Stimulated activated CD8-positive, alpha-beta memory T cell treated with anti-CD3 and anti-CD28 coated beads, Interleukin-7, amount 100 ng/mL, for 48 hours (primary cell): Measurements from ENCODE around the gene KIF26B.

Source experiments
- DNase-seq, 2 donors: peaks; one replicate each; pipeline ENCODE4 v3.0.0-alpha.2; 2020; ENCODE audit warnings: low read depth in 1 of 2; ENCODE audit errors: extremely low read depth in 1 of 2

KIF26B gene

DNA sequence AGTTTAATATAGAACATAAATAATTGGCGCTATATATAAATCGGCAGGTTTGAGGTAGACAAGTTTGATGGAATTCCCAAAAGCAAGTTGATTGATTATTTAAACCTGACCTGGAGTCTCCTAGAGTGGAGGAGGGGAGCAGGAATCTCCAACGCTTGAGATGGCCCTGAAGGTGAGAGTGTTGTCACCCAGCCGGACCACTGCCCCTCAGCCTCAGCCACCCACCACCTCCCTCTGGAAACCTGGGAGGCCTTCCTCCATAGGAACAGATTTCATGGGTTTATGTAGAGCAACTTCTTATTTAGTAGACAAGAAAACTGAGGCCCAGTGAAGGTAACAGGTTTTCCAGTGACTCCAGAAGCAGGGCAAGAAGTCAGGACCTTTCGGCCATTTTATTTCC lies 389.5 kb downstream of the KIF26B start:
- DNase-seq, result no peak

DNA sequence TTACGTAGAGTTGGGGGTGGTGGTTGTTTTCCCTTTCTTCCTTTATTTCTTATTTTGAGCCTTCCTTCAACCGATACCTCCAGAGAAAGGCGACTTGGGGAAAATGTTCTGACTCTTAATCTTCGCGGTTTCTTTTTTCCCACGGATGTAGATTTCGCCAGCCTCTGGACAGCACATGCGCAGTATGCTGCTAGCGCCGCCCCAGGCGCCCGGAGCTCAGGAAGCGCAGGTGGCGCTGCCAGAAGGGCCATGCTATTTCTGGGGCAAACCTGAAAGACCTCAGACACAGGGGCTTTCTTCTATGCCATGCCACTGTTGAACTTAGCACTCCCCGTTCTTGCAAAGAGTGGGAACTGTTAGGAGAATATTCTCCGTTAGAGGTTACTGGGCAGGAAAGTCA lies 392.1 kb downstream of the KIF26B start:
- DNase-seq, result no peak

DNA sequence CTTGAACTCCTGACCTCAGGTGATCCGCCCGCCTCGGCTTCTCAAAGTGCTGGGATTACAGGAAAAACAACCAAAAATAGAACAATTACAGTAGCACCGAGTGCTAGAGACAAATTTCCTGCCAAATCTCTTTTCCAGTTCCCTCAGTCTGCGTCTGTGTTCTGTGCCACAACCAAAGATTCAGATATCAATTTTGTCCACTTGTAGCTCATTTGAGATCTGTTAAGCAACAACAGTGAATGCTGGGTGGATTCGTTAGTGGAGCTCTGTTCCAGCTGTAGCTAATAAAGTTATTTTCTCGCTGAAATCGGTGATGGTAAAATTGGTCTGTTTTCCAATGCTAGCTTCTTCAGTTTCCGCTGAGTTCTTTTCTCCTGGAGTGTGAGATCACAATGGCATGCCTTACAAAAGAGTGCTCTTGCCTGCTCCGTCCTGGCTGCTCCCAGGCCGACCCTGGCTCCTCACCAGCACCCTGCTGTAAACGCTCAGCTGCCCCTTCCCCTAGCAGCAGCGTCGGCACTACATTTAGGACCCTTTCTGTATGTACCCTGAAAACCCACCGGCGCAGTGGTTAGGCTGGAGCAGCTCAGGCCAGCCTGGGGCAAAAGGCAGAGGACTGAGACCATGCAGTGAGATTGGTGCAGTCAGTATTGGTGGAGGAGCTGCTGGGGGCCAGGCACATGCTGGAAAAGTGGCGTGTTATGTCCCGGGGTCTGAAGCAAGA lies 395.4 kb downstream of the KIF26B start:
- no peak for DNase-seq

DNA sequence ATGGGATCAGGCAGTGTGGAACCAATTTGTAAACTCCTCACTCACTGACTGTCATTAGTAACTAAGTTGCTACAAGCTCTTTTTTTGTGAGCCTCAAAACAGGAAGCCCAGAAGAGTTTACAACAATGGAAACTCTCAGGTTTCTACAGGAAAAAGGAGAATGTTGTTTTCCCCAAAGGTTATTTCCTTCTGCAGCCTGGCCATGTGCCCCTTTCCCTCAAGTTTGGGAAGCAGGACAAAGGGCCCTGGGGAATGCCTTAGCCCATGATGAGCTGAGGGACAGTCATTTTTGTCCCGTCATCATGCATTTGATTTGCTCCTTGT lies 395.9 kb downstream of the KIF26B start:
- DNase-seq, result no peak

DNA sequence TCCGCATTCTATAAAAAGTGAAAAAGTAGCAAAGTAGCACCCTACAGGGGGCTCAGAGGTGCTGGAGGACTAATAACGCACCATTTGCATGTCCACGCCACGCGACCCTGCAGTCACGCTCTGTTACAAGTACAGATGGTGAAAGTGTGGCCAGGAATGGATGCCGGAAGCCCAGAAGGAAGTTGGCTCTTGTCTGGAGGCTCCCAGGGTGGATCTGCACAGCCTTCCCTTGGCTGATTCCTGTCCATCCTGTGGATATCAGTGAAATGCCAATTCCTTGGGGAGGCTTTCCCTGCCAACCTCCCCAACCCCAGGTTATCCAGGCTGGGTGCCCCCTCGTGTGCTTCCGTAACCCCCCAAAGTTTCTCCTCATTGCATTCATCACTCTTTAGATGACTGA lies 396.8 kb downstream of the KIF26B start:
- no peak for DNase-seq

DNA sequence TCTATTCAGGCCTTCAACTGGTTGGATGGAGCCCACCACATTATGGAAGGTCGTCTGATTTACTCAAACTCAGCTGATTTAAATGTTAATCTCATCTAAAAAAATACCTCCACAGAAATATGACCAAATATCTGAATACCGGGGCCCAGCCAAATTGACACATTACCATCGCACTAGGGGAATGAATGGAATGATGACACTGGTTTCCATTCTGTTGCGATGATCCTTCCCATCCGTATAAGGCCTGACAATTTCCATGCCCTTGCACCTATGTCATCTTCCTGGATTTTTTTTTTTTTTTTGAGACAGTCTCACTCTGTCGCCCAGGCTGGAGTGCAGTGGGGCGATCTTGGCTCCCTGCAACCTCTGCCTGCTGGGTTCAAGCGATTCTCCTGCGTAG lies 397.5 kb downstream of the KIF26B start:
- DNase-seq, result no peak

DNA sequence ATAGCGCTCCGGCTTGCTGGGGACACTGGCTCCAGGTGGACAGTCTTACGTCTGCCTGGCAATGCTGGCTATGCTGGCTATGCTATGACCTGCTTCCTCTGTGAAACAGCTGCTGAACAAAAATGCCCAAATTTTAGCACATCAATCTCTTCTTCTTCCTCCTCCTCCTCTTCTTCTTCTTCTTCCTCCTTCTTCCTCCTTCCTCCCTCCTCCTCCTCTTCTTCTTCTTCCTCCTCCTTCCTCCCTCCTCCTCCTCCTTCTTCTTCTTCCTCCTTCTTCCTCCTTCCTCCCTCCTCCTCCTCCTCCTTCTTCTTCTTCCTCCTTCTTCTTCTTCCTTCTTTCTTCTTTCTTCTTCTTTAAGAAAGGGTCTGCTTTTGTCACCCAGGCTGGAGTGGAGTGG lies 401.3 kb downstream of the KIF26B start:
- no peak for DNase-seq

DNA sequence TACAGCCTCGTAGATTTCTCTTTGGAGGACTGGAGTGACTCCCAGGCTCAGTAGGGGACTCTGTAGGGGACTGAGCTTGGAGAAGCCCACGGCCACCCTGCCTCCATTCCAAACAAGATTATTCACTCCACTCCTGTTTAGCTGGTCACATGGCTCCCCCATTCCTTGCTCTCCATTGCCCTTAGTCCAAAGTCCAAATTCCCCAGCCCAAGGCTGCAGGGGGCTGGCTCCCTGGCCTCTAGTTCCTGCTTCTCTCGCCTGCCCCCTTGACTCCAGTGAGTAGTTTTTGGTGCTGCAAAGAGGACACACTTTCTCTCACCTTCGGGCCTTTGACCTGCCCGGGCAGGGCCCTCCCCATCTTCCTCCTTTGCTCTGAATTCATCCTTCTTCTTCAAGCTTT lies 403.3 kb downstream of the KIF26B start:
- DNase-seq, result no peak

DNA sequence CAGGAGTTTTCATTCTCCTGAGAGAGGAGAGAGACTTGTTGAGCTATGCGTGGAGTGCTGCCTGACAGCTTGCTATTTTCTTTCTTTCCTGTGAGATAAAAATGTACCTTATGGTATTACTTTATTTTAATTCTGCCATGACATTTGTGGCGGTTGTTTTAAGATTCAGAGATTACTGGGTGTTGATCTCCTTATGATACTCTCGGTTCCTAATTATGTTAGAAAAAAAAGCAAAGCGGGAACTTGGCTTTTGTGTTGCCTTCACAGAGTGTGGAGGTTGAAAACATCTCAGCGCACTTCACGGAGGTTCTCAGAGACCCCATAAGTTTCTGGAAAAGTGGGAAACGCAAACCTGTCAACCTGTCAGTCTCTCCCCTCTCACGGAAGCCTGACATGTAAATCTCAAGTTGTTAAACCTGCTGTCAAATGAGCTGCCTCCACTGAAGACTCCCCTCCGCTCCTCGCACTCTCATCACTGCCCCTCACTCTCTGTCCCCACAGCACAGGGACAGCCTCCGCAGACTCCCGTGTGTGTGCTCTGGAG lies 405.6 kb downstream of the KIF26B start:
- no peak for DNase-seq

DNA sequence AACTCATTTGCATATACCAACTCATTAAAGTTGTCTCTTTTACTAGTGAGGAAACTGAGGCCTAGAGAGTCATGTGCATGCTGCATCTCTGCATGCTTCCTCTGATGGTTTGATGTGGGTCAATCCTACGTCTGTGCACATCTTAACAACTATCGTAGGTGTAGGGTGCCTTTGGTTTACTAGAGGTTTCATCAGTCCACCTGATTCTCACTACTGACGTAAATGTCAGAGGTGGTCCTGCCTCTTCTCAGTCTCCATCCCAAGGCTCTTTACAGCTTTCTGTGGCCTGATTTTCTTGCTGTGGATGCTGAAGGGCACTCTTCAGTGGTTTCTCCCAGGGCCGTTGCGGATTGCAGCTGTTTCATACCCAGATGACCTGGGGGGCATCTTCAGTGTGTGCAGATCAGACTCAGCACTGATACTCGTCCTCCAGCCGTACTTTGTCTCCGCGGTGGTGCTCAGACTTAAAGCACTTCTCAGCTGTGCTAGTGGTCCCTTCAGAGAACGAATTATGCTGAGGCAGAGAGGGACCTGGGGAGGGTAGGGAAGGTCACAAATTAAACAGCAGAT lies 407.0 kb downstream of the KIF26B start:
- no peak for DNase-seq

DNA sequence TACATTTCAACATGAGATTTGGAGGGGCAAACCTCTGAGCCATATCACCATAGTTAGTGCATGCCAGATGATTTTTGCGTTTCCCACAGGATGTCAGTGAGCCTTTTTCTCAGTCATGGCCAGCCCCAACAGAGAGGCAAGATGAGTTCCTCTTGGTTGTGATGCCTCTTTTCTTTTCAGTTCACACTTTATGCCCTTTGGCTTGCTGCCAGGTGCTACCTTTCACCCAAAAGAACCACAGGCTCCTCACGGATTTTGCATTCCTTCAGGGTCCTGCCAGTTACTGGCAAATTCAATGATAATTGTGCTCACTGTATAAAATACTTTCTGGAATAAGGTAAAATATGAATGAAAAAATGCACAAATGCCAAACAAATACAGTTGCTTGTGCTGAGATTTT lies 411.3 kb downstream of the KIF26B start:
- no peak for DNase-seq

DNA sequence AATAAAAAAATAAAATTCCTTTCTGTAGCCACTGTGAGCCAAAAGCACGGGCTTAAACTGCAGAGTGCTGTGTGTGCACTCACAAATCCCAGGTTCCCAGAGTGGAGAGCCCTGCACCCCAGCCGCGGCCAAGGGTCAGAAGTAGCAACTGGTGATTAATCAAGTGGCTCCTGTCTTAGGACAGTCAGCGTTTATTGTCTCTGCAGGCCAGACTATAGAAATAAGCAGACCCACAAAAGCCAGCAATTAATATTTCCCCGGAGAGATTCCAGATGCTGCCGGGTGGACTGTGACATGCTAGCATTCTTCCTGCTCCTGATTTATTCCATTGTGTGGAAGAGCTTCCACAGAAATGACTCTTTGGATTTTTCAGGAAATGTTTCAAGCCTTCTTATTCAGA lies 412.2 kb downstream of the KIF26B start:
- no peak for DNase-seq

DNA sequence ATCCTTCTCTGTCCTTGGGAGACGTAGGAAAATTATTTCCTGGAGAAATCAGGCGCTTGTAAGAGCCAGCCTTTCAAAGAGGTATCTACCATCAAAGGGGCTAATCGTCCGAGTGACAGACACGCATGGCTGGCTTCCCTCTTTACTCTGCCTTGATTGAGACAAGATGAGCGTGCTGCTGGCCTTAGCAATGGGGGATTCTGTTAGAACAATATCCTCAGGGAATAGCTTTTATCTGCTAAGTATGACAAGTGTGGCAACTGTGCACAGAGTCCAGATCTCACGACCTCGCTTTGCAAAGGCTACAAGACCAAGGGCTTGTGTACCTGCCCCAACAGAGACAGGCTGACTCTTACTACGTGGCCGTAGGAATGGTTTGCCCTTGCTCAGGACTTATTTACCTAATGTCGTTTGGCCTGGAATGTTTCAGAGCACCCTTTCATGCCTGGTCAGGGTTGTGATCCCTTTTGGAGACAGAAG lies 417.1 kb downstream of the KIF26B start:
- DNase-seq, result no peak

DNA sequence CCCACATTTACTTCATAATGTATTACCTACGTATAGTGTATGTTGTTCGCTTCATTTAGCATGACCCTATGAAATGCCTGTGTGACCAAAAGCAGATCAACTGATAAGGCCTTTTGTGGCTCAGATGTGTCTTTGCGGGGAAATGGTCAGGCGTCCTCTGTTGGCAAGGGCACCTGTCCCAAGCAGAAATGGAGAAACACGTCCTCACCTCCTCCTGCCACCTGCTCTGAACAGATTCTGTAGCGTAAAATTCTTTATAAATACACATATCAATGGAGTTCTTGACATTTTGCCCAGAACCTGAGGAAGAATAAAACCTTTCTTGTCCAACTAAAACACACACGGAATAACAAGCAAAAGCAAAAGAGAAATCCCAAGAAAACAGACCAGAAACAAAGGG lies 417.9 kb downstream of the KIF26B start:
- no peak for DNase-seq

DNA sequence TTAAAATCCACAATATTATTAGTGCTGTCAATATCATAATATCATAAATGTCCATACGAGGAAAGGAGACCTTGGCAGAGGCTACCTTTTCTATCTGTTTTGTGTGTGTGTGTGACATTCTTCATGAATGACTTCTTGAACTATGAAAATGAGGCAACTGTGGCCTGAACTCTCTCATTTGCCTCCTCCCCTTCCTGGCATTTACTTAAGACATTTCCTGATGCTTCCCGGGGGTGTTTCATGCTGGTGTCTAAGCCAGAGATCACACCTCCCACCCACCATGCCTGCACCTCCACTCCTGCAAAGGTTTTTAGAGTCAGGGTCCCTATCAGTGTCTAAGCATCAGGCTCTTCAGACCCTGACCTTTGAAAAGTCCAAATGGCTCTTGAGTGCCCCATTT lies 420.9 kb downstream of the KIF26B start:
- DNase-seq, result no peak

DNA sequence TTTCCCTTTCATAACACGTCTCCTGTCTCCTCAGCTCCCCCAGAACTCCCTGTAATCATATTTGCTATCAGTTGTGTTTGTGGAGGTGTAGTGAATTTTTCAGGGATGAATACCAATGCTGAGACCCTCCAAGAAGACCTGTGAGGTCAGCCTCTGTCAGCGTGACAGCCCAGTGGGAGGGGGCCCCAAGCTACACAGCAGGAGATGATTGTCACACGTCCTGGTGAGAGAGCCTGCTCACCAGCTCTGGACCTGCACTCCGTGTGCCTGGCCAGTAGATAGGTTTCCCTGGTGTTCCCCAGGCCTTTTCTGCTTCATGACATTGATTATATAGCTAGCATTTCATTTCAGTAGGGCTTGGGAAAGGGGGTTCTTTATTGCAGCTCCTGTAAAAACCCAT lies 421.5 kb downstream of the KIF26B start:
- DNase-seq, result no peak

DNA sequence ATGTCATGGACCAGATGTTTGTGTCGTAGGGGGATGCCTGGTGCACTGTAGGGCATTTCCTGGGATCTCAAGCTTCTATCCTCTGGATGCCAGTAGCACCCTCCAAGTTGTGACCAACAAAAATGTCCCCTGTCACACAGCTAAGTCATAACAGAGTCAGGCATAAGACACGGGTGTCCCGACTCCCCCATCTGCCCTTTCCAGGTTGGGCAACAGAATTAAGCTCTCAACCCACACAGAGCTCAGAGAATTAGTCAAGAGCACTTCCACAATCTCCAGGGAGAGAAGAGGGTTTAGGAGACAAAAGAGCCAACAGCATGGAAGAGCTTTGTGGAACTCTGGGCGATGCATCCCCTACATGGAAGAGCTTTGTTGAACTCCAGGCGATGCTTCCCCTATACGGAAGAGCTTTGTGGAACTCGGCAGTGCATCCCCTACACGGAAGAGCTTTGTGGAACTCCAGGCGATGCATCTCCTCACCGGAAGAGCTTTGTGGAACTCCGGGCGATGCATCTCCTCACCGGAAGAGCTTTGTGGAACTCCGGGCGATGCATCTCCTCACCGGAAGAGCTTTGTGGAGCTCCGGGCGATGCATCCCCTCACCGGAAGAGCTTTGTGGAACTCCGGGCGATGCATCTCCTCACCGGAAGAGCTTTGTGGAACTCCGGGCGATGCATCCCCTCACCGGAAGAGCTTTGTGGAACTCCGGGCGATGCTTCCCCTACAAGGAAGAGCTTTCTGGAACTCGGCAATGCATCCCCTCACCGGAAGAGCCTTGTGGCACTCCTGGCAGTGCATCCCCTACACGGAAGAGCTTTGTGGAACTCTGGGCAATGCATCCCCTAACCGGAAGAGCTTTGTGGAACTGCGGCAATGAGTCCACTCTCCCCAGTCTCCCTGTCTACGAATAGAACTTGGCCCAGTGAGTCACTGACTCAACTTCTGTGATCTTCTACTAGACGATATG lies 422.7 kb downstream of the KIF26B start:
- no peak for DNase-seq

DNA sequence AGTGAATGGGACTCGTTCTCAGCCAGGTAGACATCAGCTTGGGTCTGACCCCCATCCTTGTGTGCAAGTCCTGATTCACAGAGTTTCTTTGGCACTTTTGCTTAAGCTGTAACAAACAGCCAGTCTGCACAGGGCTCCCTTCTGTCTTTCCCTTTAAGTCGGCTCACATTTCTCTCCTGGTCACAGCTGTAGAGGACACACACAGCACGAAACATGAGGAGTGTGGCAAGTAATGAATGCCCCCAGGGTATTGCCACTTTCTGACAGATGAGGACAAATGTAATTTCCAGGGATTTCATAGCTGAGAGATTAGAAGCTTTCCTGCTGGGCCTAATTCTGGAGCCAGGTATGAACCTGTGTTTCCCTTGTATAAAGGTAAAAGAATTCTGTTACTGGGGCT lies 423.5 kb downstream of the KIF26B start:
- DNase-seq, result no peak

DNA sequence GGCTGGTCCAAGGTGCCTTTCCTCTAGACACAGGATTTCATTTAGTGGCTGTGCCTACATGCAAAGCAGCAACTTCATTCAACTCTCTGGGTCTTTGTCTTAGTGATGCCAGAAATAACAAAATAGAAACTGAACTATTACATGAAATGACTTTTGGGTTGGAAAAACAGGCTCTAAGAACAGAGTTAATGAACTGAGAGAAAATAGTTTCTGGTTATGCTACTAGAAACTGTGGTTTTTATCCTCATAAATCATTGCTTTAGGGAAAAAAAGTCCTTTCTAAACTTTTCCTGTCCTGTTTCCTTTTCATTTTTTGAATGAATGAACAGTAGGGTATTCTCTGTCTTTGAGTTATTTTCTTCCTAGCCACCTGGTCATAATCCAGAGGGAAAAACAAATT lies 424.0 kb downstream of the KIF26B start:
- no peak for DNase-seq

DNA sequence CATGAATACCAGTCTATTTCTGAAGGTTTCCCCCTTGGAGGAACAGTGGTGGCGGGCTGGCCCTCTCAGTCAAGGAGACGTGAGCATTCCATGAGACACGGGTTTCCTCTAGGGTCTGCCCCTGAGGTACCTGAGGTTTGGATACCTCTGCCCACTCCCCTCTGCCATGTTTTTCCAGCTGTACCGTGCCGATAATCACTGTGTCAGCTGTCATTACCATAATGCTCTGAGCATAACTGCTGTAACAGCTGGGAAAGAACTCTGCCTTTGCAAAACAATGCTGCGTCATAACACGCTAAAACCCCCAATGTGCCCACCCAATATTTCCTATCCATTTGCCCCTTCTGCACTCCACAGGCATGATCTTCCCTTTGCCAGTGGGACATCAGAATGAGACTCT lies 425.1 kb downstream of the KIF26B start:
- no peak for DNase-seq

DNA sequence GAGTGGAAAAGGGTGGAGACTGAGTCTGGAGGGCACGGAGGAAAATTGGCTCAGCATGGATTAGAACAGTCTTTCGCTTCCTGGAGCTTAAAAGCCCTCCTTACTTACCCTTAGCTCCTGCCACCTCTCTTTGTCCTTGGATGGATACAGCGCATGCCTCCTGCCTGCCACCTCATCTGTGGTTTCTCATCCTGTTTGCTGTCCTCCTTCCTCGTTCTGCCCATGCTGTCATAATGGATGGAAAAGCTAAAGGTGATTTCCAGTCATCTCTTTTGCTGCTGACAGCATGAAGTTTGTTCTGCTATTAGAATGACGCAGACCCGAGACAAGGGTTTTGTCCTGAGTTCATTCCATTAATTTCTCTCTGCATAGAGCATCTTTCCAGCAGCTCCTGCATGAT lies 425.9 kb downstream of the KIF26B start:
- no peak for DNase-seq

DNA sequence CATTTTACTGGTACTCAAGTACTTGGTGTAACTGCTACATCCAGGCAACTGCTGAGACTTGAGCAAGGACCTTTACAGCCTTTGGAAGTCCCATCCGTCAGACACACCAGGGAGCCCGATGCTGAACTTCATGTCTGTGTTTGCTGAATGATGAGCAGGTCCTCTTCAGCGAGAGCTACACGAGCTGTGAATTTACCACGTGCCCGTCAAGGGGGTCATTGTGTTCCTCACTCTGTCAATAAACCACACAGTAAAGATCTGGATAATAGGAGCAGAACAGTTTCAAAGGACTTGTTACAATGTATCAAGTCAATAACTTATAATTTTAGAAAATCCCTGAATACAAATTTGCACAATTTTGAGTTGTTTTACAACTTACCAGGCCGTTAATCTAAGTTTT lies 427.2 kb downstream of the KIF26B start:
- no peak for DNase-seq
